GM12865 (cell line): Measurements from ENCODE around the gene FANCG.
A peak's percentile ranks its signal among the peaks of the same experiment; 100 is the strongest.

Experiments used
- DNase-seq: peaks from one replicate; pipeline ENCODE4 v3.0.0; 2010; ENCODE audit warnings: low read depth
- H3K4me3 ChIP-seq: 2 replicates; pipeline ENCODE4 v1.5.1; 2011; ENCODE audit warnings: mild to moderate bottlenecking, low read depth, low read length, control low read depth
- TF ChIP-seq, protein P1 (sequence below): IDR thresholded peaks from 2 replicates; pipeline ENCODE4 v1.5.1; 2011; ENCODE audit warnings: low read length, control low read depth, low read depth, inconsistent platforms; ENCODE audit not compliant: insufficient read depth; ENCODE audit errors: missing control alignments

Gene FANCG

DNA sequence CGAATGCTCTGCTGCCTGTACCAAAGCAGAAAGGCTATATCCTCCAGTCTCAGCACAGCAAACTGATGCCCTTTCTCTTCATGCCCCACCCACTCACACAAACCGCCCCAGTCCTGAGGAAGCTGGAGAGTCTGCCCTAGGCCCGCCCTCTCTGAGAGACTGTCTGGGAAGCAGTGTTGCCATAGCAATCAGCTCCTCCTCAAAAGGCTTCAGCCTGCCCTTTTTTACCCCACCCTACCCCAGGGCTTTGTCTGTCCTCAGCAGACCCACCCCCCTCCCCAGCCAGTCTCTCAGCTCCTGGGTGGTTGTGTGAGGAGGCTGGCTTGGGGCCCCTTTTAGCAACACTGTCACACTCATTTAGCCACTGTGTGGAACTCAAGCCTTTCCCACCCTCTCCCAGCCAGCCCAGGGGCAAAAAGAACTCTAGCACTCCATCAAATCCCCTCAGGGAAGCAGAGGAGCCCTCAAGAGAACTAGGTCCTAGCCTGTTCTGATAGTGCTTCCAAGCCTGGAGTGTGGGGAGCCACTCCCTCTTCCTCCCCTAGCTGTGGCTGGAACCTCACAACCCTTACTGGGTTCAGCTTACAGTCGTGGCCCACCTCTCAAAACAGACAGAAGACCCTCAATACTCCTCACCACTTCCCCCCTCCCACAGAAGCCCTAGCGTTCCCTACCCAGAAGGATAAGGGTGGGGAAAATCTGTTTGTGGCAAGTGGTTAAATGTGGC lies 34.5 kb upstream of the FANCG start:
- peak overlapping the region; percentile 79 for H3K4me3 ChIP-seq
- TF ChIP-seq, protein P1, sequence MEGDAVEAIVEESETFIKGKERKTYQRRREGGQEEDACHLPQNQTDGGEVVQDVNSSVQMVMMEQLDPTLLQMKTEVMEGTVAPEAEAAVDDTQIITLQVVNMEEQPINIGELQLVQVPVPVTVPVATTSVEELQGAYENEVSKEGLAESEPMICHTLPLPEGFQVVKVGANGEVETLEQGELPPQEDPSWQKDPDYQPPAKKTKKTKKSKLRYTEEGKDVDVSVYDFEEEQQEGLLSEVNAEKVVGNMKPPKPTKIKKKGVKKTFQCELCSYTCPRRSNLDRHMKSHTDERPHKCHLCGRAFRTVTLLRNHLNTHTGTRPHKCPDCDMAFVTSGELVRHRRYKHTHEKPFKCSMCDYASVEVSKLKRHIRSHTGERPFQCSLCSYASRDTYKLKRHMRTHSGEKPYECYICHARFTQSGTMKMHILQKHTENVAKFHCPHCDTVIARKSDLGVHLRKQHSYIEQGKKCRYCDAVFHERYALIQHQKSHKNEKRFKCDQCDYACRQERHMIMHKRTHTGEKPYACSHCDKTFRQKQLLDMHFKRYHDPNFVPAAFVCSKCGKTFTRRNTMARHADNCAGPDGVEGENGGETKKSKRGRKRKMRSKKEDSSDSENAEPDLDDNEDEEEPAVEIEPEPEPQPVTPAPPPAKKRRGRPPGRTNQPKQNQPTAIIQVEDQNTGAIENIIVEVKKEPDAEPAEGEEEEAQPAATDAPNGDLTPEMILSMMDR, result no peak
- DNase-seq, result peak; percentile 77

GRCh38 chr9:35112257-35113020 lies 32.7 kb upstream of the FANCG start:
- no peak for DNase-seq
- H3K4me3 ChIP-seq, result no peak overlapping the region

DNA sequence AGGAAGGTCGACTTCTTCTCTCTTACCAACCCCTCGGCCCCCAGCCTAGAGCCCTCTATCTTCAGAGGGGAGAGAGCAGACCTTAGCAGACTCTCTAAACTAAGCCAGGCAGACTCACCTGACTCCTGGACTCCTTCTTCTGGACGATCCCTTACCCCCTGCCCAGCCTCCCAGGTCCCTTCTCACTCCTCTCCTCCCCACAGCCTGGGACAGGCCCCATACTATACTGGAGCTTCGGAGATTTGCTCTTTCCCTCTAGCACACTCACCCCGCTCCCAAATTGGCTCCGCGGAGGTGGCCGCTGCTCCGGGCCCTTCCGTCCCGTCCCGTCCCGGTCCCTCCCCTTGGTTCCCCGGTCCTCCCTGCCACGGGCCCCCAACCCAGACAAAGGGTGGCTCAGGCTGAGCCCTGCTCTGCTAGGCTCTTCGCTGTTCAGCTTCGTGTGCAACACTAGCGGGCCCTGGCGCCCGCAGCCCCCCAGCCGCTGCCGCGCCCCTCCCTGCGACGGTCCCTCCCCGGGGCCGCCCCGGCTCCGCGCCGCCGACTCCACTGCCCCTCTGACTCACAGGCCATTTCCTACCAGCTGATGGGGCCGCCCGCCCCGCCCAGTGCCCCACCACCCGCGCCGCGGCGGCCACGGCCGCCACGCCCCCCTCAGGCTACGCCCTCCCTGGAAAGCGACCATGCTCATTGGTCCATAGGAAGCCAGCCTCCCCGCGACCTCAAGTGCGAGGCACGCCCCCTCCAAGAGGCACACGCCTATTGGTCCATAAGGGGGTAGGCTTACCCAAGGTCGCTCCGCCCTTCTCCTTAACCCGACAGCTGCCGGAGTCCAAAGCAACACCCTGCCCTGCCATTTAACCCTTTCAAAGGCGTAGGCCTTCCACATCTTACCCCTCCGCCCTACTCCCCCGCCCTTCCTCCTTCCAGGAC lies 31.5 kb upstream of the FANCG start:
- TF ChIP-seq, protein P1, result no peak
- DNase-seq, result peak; percentile 99
- peak overlapping the region; percentile 71 for H3K4me3 ChIP-seq

More at GRCh38 chr9:35112257-35113020, 32.7 kb upstream of the FANCG start:
- TF ChIP-seq, protein P1, result no peak

GRCh38 chr9:35110327-35110761 lies 30.6 kb upstream of the FANCG start:
- DNase-seq, result no peak
- TF ChIP-seq, protein P1, result no peak
- no peak overlapping the region for H3K4me3 ChIP-seq

- H3K4me3 ChIP-seq, result no peak overlapping the region
- DNase-seq, result no peak
- TF ChIP-seq, protein P1, result no peak
Measured at GRCh38 chr9:35108946-35109575, 29.3 kb upstream of the FANCG start.

- TF ChIP-seq, protein P1, result no peak
Measured at GRCh38 chr9:35108461-35108860, 28.7 kb upstream of the FANCG start.

More at GRCh38 chr9:35108461-35108860, 28.7 kb upstream of the FANCG start:
- DNase-seq, result no peak
- no peak overlapping the region for H3K4me3 ChIP-seq
